ENCODE data around the gene USP15.
"Not testable (repeated sequence)": the region's sequence is repeated elsewhere in the genome, so short reads cannot be mapped to it uniquely, and the experiment has no call there.

The USP15 gene

DNA sequence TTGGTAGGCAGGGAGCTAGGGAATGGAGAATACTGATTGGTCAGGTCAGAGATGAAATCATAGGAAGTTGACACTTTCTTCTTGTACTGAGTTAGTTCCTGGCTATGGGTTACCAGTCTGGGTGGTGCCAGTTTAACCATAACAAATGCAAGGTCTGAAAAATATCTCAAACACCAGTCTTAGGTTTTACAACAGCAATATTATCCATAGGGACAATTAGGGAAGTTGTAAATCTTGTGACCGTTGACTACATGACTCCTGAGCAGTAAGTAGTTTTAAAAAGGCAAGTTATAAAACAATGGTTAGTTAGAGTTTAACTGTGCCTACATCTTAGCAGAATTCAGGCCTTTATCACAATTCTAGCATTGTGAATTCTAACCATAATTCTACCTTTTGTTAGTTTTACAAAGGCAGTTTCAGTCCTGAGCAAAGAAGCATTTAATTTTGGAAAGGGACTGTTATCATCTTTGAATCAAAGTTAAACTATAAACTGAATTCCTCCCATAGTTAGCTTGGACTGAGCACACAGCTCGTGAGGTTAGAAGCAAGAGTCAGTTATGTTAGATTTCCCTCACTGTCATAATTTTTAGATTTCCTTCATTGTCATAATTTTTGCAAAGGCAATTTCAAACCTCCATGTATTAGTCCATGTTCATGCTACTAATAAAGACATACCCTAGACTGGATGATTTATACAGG lies 186.7 kb downstream of the USP15 start:
- no peaks in the 10 kb centered on the region; the same call in 1 of the 2 replicates for H3K27me3 ChIP-seq (ENCODE audit: insufficient read depth, low read length)
- H3K4me3 ChIP-seq (ENCODE audit: low read length) = no peak overlapping the region
- no peaks in the 10 kb centered on the region for H3K36me3 ChIP-seq (ENCODE audit: insufficient read depth, low read depth, low read length)
- no peaks in the 10 kb centered on the region for H3K4me1 ChIP-seq (ENCODE audit: insufficient read depth, low read length)
- peaks cover 3% of the 10 kb centered on the region; the same call in 1 of the 2 replicates for H3K9me3 ChIP-seq (ENCODE audit: insufficient read depth, low read depth, low read length)
- no peak overlapping the region for H3K27ac ChIP-seq (ENCODE audit: low read length)
- no peak overlapping the region for H3K9ac ChIP-seq (ENCODE audit: low read depth, low read length)

GRCh38 chr12:62448436-62448835 lies 188.2 kb downstream of the USP15 start:
- Histone ChIP-seq H3K27ac (ENCODE audit: low read length) (no peak overlapping the region), H3K9ac (ENCODE audit: low read depth, low read length) (no peak overlapping the region), H3K27me3 (ENCODE audit: insufficient read depth, low read length) (no peaks in the 10 kb centered on the region; the same call in 1 of the 2 replicates), H3K9me3 (ENCODE audit: insufficient read depth, low read depth, low read length) (no peaks in the 10 kb centered on the region), H3K4me3 (ENCODE audit: low read length) (no peak overlapping the region), H3K4me1 (ENCODE audit: insufficient read depth, low read length) (no peaks in the 10 kb centered on the region), H3K36me3 (ENCODE audit: insufficient read depth, low read depth, low read length) (no peaks in the 10 kb centered on the region)

DNA sequence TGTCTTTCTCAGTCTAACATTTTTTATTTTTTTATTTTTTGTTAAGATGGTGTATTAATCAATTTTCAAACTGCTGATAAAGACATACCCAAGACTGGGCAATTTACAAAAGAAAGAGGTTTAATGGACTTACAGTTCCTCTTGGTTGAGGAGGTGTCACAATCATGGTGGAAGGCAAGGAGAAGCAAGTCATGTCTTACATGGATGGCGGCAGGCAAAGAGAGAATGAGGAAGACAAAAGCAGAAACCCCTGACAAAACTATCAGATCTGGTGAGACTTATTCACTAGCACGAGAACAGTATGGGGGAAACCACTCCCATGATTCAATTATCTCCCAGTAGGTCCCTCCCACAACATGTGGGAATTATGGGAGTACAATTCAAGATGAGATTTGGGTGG lies 195.2 kb downstream of the USP15 start:
- H3K27me3 ChIP-seq (ENCODE audit: insufficient read depth, low read length); H3K4me3 ChIP-seq (ENCODE audit: low read length); H3K9me3 ChIP-seq (ENCODE audit: insufficient read depth, low read depth, low read length); H3K27ac ChIP-seq (ENCODE audit: low read length); H3K9ac ChIP-seq (ENCODE audit: low read depth, low read length); H3K4me1 ChIP-seq (ENCODE audit: insufficient read depth, low read length); H3K36me3 ChIP-seq (ENCODE audit: insufficient read depth, low read depth, low read length): not testable (repeated sequence)

- Histone ChIP-seq H3K9me3 (ENCODE audit: insufficient read depth, low read depth, low read length) (peaks cover 13% of the 10 kb centered on the region), H3K4me3 (ENCODE audit: low read length) (no peak overlapping the region), H3K27ac (ENCODE audit: low read length) (no peak overlapping the region), H3K4me1 (ENCODE audit: insufficient read depth, low read length) (no peaks in the 10 kb centered on the region), H3K27me3 (ENCODE audit: insufficient read depth, low read length) (no peaks in the 10 kb centered on the region), H3K9ac (ENCODE audit: low read depth, low read length) (no peak overlapping the region), H3K36me3 (ENCODE audit: insufficient read depth, low read depth, low read length) (no peaks in the 10 kb centered on the region)
Measured at GRCh38 chr12:62458626-62459025, 198.4 kb downstream of the USP15 start.

DNA sequence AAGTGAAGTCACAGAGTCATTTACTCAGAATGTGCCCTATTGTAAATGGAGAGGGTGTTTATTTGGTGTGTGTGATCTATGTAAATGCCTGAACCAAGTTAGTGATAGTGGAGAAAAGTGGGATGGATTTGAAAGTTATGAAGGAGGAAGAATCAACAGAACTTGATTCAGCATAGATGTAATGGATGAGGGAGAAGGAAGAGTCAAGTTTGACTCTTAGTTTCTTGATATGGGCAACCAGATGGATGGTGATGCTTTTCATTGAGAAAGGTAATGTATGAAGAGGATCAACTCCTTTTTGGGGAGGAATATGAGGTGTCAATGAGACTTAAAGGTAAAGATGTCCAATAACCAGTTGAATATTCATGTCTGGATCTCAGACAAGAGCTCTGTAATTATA lies 199.8 kb downstream of the USP15 start:
- no peaks in the 10 kb centered on the region for H3K36me3 ChIP-seq (ENCODE audit: insufficient read depth, low read depth, low read length)
- H3K27me3 ChIP-seq (ENCODE audit: insufficient read depth, low read length) = no peaks in the 10 kb centered on the region
- H3K27ac ChIP-seq (ENCODE audit: low read length) = no peak overlapping the region
- peaks cover 17% of the 10 kb centered on the region for H3K9me3 ChIP-seq (ENCODE audit: insufficient read depth, low read depth, low read length)
- no peak overlapping the region for H3K4me3 ChIP-seq (ENCODE audit: low read length)
- no peak overlapping the region for H3K9ac ChIP-seq (ENCODE audit: low read depth, low read length)
- no peaks in the 10 kb centered on the region for H3K4me1 ChIP-seq (ENCODE audit: insufficient read depth, low read length)

GRCh38 chr12:62461171-62461837 lies 201.1 kb downstream of the USP15 start:
- not testable (repeated sequence) for H3K4me1 ChIP-seq (ENCODE audit: insufficient read depth, low read length); H3K36me3 ChIP-seq (ENCODE audit: insufficient read depth, low read depth, low read length); H3K27me3 ChIP-seq (ENCODE audit: insufficient read depth, low read length); H3K4me3 ChIP-seq (ENCODE audit: low read length); H3K9ac ChIP-seq (ENCODE audit: low read depth, low read length); H3K27ac ChIP-seq (ENCODE audit: low read length)
- peaks cover 13% of the 10 kb centered on the region for H3K9me3 ChIP-seq (ENCODE audit: insufficient read depth, low read depth, low read length)

DNA sequence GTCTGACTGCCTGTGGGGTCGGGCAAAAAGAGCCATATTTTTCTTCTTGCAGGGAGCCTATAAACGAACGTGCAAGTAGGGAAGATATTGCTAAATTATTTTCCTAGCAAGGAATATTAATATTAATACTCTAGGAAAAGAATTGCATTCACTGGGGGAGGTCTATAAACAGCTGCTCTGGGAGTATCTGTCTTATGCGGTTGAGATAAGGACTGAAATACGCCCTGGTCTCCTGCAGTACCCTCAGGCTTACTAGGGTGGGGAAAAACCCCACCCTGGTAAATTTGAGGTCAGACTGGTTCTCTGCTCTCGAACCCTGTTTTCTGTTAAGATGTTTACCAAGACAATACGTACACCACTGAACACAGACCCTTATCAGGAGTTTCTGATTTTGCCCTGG lies 203.0 kb downstream of the USP15 start:
- not testable (repeated sequence) for H3K27ac ChIP-seq (ENCODE audit: low read length); H3K27me3 ChIP-seq (ENCODE audit: insufficient read depth, low read length); H3K36me3 ChIP-seq (ENCODE audit: insufficient read depth, low read depth, low read length); H3K9ac ChIP-seq (ENCODE audit: low read depth, low read length); H3K4me3 ChIP-seq (ENCODE audit: low read length); H3K4me1 ChIP-seq (ENCODE audit: insufficient read depth, low read length)
- H3K9me3 ChIP-seq (ENCODE audit: insufficient read depth, low read depth, low read length) = peaks cover 13% of the 10 kb centered on the region

Measured in iPS-20b (cell line).